Mesothelial cell of epicardium (in vitro differentiated cells): ENCODE results near the gene SYT4. TPM values are rescaled to one million over a fixed set of nuclear protein-coding genes. Genes with fewer than 3 reads are reported as not detected.
"Not testable (repeated sequence)": the region's sequence is repeated elsewhere in the genome, so short reads cannot be mapped to it uniquely, and the experiment has no call there.

Source experiments
- DNase-seq, 2 experiments: peaks; one replicate each; pipeline ENCODE4 v3.0.0; 2021; ENCODE audit warnings: low spot score in 2 of 2; ENCODE audit not compliant: unreplicated experiment in 2 of 2
- H3K27ac Mint-ChIP-seq: 2 replicates; pipeline ENCODE4 v1.8.0; 2021; ENCODE audit warnings: mixed read lengths
- H3K27me3 Mint-ChIP-seq: 2 replicates; pipeline ENCODE4 v1.8.0; 2021; ENCODE audit warnings: low read depth, mixed read lengths
- H3K36me3 Mint-ChIP-seq: 2 replicates; pipeline ENCODE4 v1.8.0; 2021; ENCODE audit warnings: mixed read lengths
- H3K4me1 Mint-ChIP-seq: 2 replicates; pipeline ENCODE4 v1.8.0; 2021; ENCODE audit warnings: mixed read lengths
- H3K4me3 Mint-ChIP-seq: 2 replicates; pipeline ENCODE4 v1.8.0; 2021; ENCODE audit warnings: mild to moderate bottlenecking, moderate library complexity, mixed read lengths
- H3K9me3 Mint-ChIP-seq: 2 replicates; pipeline ENCODE4 v1.8.0; 2021; ENCODE audit warnings: mixed read lengths
- CTCF ChIP-seq: fragments of 200-600 bp; sonication (generic); IDR thresholded peaks from one replicate; pipeline ENCODE4 v1.5.0; 2021; ENCODE audit warnings: antibody characterized with exemption; ENCODE audit not compliant: unreplicated experiment
- total RNA-seq: library from RNA; stranded (reverse); gene quantifications from 3 replicates; pipeline ENCODE4 v1.2.1, GENCODE V29; 2021

Gene SYT4
- total RNA-seq: 0.74 to 1.2 TPM (median 1.0 TPM) in 3 replicates

- Mint-ChIP-seq H3K4me1 (peaks cover 19% of the 10 kb centered on the region), H3K27ac (no peak within 1 kb of the TSS), H3K36me3 (no peaks in the 10 kb centered on the region), H3K9me3 (no peaks in the 10 kb centered on the region), H3K4me3 (peak within 1 kb of the TSS; percentile 39), H3K27me3 (peaks cover 27% of the 10 kb centered on the region)
- no peak for TF ChIP-seq CTCF
- peak; percentile 43 to 78 for DNase-seq
Observed at GRCh38 chr18:43277164-43277600, at the start of gene SYT4. Gene SYT4 (minus strand): TSS chr18:43277490. CDS start chr18:43277281, 209 bp downstream.

- TF ChIP-seq CTCF: no peak
- DNase-seq: no peak
- Mint-ChIP-seq H3K36me3 (no peaks in the 10 kb centered on the region), H3K9me3 (no peaks in the 10 kb centered on the region), H3K27me3 (no peaks in the 10 kb centered on the region), H3K4me3 (no peak overlapping the region), H3K4me1 (no peaks in the 10 kb centered on the region), H3K27ac (no peak overlapping the region)
Observed at GRCh38 chr18:43322132-43322531, 44.8 kb upstream of the SYT4 start.

GRCh38 chr18:43314941-43315340 is 37.7 kb upstream of the SYT4 start:
- no peaks in the 10 kb centered on the region for H3K9me3 Mint-ChIP-seq
- no peaks in the 10 kb centered on the region for H3K4me1 Mint-ChIP-seq
- no peak for DNase-seq
- H3K4me3 Mint-ChIP-seq: no peak overlapping the region
- H3K27ac Mint-ChIP-seq: no peak overlapping the region
- TF ChIP-seq CTCF: no peak
- no peaks in the 10 kb centered on the region for H3K36me3 Mint-ChIP-seq
- no peaks in the 10 kb centered on the region for H3K27me3 Mint-ChIP-seq

GRCh38 chr18:43312891-43313290 is 35.6 kb upstream of the SYT4 start:
- Mint-ChIP-seq H3K4me1 (no peaks in the 10 kb centered on the region), H3K9me3 (no peaks in the 10 kb centered on the region), H3K27ac (no peak overlapping the region), H3K36me3 (no peaks in the 10 kb centered on the region), H3K27me3 (no peaks in the 10 kb centered on the region), H3K4me3 (no peak overlapping the region)
- no peak for TF ChIP-seq CTCF
- no peak for DNase-seq

- no peak overlapping the region for H3K27ac Mint-ChIP-seq
- H3K4me1 Mint-ChIP-seq: no peaks in the 10 kb centered on the region
- no peak for DNase-seq
- no peak for TF ChIP-seq CTCF
- H3K27me3 Mint-ChIP-seq: no peaks in the 10 kb centered on the region
- H3K36me3 Mint-ChIP-seq: no peaks in the 10 kb centered on the region
- no peaks in the 10 kb centered on the region for H3K9me3 Mint-ChIP-seq
- no peak overlapping the region for H3K4me3 Mint-ChIP-seq
Observed at GRCh38 chr18:43310239-43310638, 32.9 kb upstream of the SYT4 start.

GRCh38 chr18:43303376-43303775 is 26.1 kb upstream of the SYT4 start:
- H3K27me3 Mint-ChIP-seq: no peaks in the 10 kb centered on the region
- H3K4me3 Mint-ChIP-seq: no peak overlapping the region
- H3K4me1 Mint-ChIP-seq: no peaks in the 10 kb centered on the region
- no peak for DNase-seq
- H3K9me3 Mint-ChIP-seq: no peaks in the 10 kb centered on the region
- no peak for TF ChIP-seq CTCF
- H3K36me3 Mint-ChIP-seq: no peaks in the 10 kb centered on the region
- no peak overlapping the region for H3K27ac Mint-ChIP-seq

GRCh38 chr18:43286187-43286586 is 8.9 kb upstream of the SYT4 start:
- H3K27ac Mint-ChIP-seq, H3K4me3 Mint-ChIP-seq, H3K9me3 Mint-ChIP-seq, H3K36me3 Mint-ChIP-seq, DNase-seq, H3K4me1 Mint-ChIP-seq, H3K27me3 Mint-ChIP-seq: not testable (repeated sequence)
